Activated naive CD4-positive, alpha-beta T cell treated with anti-CD3 and anti-CD28 coated beads for 36 hours (primary cell): ENCODE measurements around the gene SNRPD1. TPM values are rescaled to one million over a fixed set of nuclear protein-coding genes. Genes with fewer than 3 reads are reported as not detected.
"Not testable (repeated sequence)": the region's sequence is repeated elsewhere in the genome, so short reads cannot be mapped to it uniquely, and the experiment has no call there.

Experiments used
- CTCF ChIA-PET: fragments of 350-600 bp; sonication (Branson Sonifier 250); formaldehyde crosslinking; loops from one replicate; lab custom pipeline; 2021; ENCODE audit warnings: antibody characterized with exemption; lab: Charles Lee
- DNase-seq: peaks from one replicate; pipeline ENCODE4 v3.0.0-alpha.2; 2020
- H3K27ac Mint-ChIP-seq: one replicate; pipeline ENCODE4 v1.8.0; 2021; ENCODE audit warnings: mild to moderate bottlenecking, mixed read lengths
- H3K27me3 Mint-ChIP-seq: one replicate; pipeline ENCODE4 v1.8.0; 2021; ENCODE audit warnings: low read depth, mixed read lengths
- H3K36me3 Mint-ChIP-seq: one replicate; pipeline ENCODE4 v1.8.0; 2021; ENCODE audit warnings: low read depth, mixed read lengths
- H3K4me1 Mint-ChIP-seq: one replicate; pipeline ENCODE4 v1.8.0; 2021; ENCODE audit warnings: low read depth, mixed read lengths
- H3K4me3 Mint-ChIP-seq: one replicate; pipeline ENCODE4 v1.8.0; 2021; ENCODE audit warnings: mild to moderate bottlenecking, moderate library complexity, mixed read lengths
- H3K9me3 Mint-ChIP-seq: one replicate; pipeline ENCODE4 v1.8.0; 2021; ENCODE audit warnings: mixed read lengths
- intact Hi-C: fragments of 100-400 bp; cut with micrococcal nuclease; formaldehyde crosslinking; loops from one replicate; pipeline ENCODE4 v1.15.1; 2023
- total RNA-seq, 2 experiments: library from RNA; stranded (reverse); gene quantifications; one replicate each; pipeline ENCODE4 v1.2.3, GENCODE V29; 2021

Gene SNRPD1
- total RNA-seq, 2 experiments from 2014 or later = 133 to 144 TPM

GRCh38 chr18:21600526-21601410, 11.3 kb upstream of the SNRPD1 start, which contains the start of gene ESCO1:
Gene ESCO1, minus strand, starts transcription at chr18:21600704. Its CDS starts 25,861 bp downstream, at chr18:21574843.
- H3K4me1 Mint-ChIP-seq = peaks cover 26% of the 10 kb centered on the region
- H3K9me3 Mint-ChIP-seq = no peaks in the 10 kb centered on the region
- peak within 1 kb of the TSS; percentile 96 for H3K27ac Mint-ChIP-seq
- no peaks in the 10 kb centered on the region for H3K27me3 Mint-ChIP-seq
- DNase-seq = peak; percentile 95
- CTCF ChIA-PET = interaction anchor here (0.5 to 4.5 kb wide), 20 partner anchors 11 to 406 kb away, joined by 3 to 116 read pairs (median 3); partner anchors contain the start of genes ABHD3, MIB1 and SNRPD1
- peaks cover 3% of the 10 kb centered on the region for H3K36me3 Mint-ChIP-seq
- H3K4me3 Mint-ChIP-seq = peak within 1 kb of the TSS; percentile 92
- intact Hi-C loops = loop anchor here (1.0 to 2.0 kb wide), 4 partner anchors 12 to 490 kb away; partner anchors contain the start of genes MIB1, ROCK1 and SNRPD1

GRCh38 chr18:21602299-21602587, 9.9 kb upstream of the SNRPD1 start:
- CTCF ChIA-PET = interaction anchor here (0.6 to 4.5 kb wide), 2 partner anchors 10 to 20 kb away, joined by 3 to 116 read pairs; partner anchors contain the start of gene SNRPD1
- Mint-ChIP-seq H3K9me3 (no peaks in the 10 kb centered on the region), H3K4me3 (no peak overlapping the region), H3K36me3 (peaks cover 3% of the 10 kb centered on the region), H3K27ac (no peak overlapping the region), H3K27me3 (no peaks in the 10 kb centered on the region), H3K4me1 (peaks cover 21% of the 10 kb centered on the region)
- intact Hi-C loops = no loop called here
- DNase-seq = no peak

- H3K27me3 Mint-ChIP-seq = no peaks in the 10 kb centered on the region
- intact Hi-C loops = no loop called here
- no peak for DNase-seq
- peaks cover 3% of the 10 kb centered on the region for H3K36me3 Mint-ChIP-seq
- H3K4me3 Mint-ChIP-seq = no peak overlapping the region
- no peaks in the 10 kb centered on the region for H3K9me3 Mint-ChIP-seq
- no peak overlapping the region for H3K27ac Mint-ChIP-seq
- peaks cover 6% of the 10 kb centered on the region for H3K4me1 Mint-ChIP-seq
- CTCF ChIA-PET = interaction anchor here (0.6 kb wide), 1 partner anchor 8 kb away, joined by 3 read pairs; no protein-coding TSS in a partner anchor
Measured at GRCh38 chr18:21604671-21605070, 7.4 kb upstream of the SNRPD1 start.

GRCh38 chr18:21605213-21605612, 6.9 kb upstream of the SNRPD1 start:
- no peaks in the 10 kb centered on the region for H3K27me3 Mint-ChIP-seq

GRCh38 chr18:21611401-21612124, 551 bp upstream of the SNRPD1 start:
- peaks cover 27% of the 10 kb centered on the region for H3K4me1 Mint-ChIP-seq
- intact Hi-C loops = loop anchor here (1.0 to 10.0 kb wide), 7 partner anchors 11 to 1841 kb away; partner anchors contain the start of genes ESCO1, MIB1, RIOK3 and ROCK1
- not testable (repeated sequence) for H3K9me3 Mint-ChIP-seq

More at GRCh38 chr18:21605213-21605612, 6.9 kb upstream of the SNRPD1 start:
- H3K27ac Mint-ChIP-seq = no peak overlapping the region
- no peak overlapping the region for H3K4me3 Mint-ChIP-seq
- CTCF ChIA-PET = interaction anchor here (0.6 kb wide), 1 partner anchor 8 kb away, joined by 3 read pairs; no protein-coding TSS in a partner anchor
- H3K36me3 Mint-ChIP-seq = peaks cover 3% of the 10 kb centered on the region
- intact Hi-C loops = no loop called here
- peaks cover 6% of the 10 kb centered on the region for H3K4me1 Mint-ChIP-seq
- no peak for DNase-seq
- no peaks in the 10 kb centered on the region for H3K9me3 Mint-ChIP-seq

GRCh38 chr18:21621640-21622039, 9.5 kb downstream of the SNRPD1 start:
- H3K4me3 Mint-ChIP-seq = not testable (repeated sequence)
- peaks cover 41% of the 10 kb centered on the region for H3K36me3 Mint-ChIP-seq

More at GRCh38 chr18:21611401-21612124, 551 bp upstream of the SNRPD1 start:
- peaks cover 26% of the 10 kb centered on the region for H3K36me3 Mint-ChIP-seq
- DNase-seq, H3K27me3 Mint-ChIP-seq: not testable (repeated sequence)
- peak overlapping the region; percentile 97 for H3K27ac Mint-ChIP-seq
- CTCF ChIA-PET = interaction anchor here (0.6 to 8.1 kb wide), 6 partner anchors 10 to 220 kb away, joined by 3 to 116 read pairs (median 4); partner anchors contain the start of gene ESCO1
- peak overlapping the region; percentile 96 for H3K4me3 Mint-ChIP-seq

GRCh38 chr18:21629089-21629832, 17.1 kb downstream of the SNRPD1 start:
- peaks cover 11% of the 10 kb centered on the region for H3K4me1 Mint-ChIP-seq
- no peaks in the 10 kb centered on the region for H3K9me3 Mint-ChIP-seq
- CTCF ChIA-PET = interaction anchor here (0.6 to 1.5 kb wide), 2 partner anchors 14 to 17 kb away, joined by 3 read pairs; no protein-coding TSS in a partner anchor
- peaks cover 40% of the 10 kb centered on the region for H3K36me3 Mint-ChIP-seq
- H3K27ac Mint-ChIP-seq = peak overlapping the region; percentile 83
- no peak overlapping the region for H3K4me3 Mint-ChIP-seq
- intact Hi-C loops = no loop called here
- no peak for DNase-seq
- no peaks in the 10 kb centered on the region for H3K27me3 Mint-ChIP-seq

More at GRCh38 chr18:21621640-21622039, 9.5 kb downstream of the SNRPD1 start:
- H3K27me3 Mint-ChIP-seq, DNase-seq, CTCF ChIA-PET, intact Hi-C loops, H3K27ac Mint-ChIP-seq, H3K9me3 Mint-ChIP-seq: not testable (repeated sequence)
- peaks cover 19% of the 10 kb centered on the region for H3K4me1 Mint-ChIP-seq

- Mint-ChIP-seq H3K9me3 (no peaks in the 10 kb centered on the region), H3K36me3 (peaks cover 30% of the 10 kb centered on the region)
- intact Hi-C loops = no loop called here
Measured at GRCh38 chr18:21632393-21632792, 20.3 kb downstream of the SNRPD1 start.

GRCh38 chr18:21634588-21635199, 22.6 kb downstream of the SNRPD1 start:
- Mint-ChIP-seq H3K4me1 (peaks cover 12% of the 10 kb centered on the region), H3K9me3 (no peaks in the 10 kb centered on the region), H3K27me3 (no peaks in the 10 kb centered on the region), H3K4me3 (no peak overlapping the region), H3K27ac (no peak overlapping the region), H3K36me3 (peaks cover 17% of the 10 kb centered on the region)
- intact Hi-C loops = loop anchor here (5.0 kb wide), 1 partner anchor 323 kb away; no protein-coding TSS in a partner anchor
- DNase-seq = no peak
- CTCF ChIA-PET = interaction anchor here (0.6 kb wide), 1 partner anchor 994 kb away, joined by 5 read pairs; no protein-coding TSS in a partner anchor

More at GRCh38 chr18:21632393-21632792, 20.3 kb downstream of the SNRPD1 start:
- Mint-ChIP-seq H3K27ac (no peak overlapping the region), H3K27me3 (no peaks in the 10 kb centered on the region), H3K4me3 (no peak overlapping the region), H3K4me1 (peaks cover 11% of the 10 kb centered on the region)
- CTCF ChIA-PET = interaction anchor here (0.5 to 0.8 kb wide), 4 partner anchors 20 to 327 kb away, joined by 3 to 6 read pairs (median 3); no protein-coding TSS in a partner anchor
- no peak for DNase-seq

GRCh38 chr18:21636769-21637168, 24.7 kb downstream of the SNRPD1 start:
- CTCF ChIA-PET = no interaction called here
- Mint-ChIP-seq H3K36me3 (peaks cover 8% of the 10 kb centered on the region), H3K4me3 (no peak overlapping the region), H3K9me3 (no peaks in the 10 kb centered on the region), H3K4me1 (peaks cover 12% of the 10 kb centered on the region), H3K27ac (no peak overlapping the region), H3K27me3 (no peaks in the 10 kb centered on the region)
- no peak for DNase-seq
- intact Hi-C loops = loop anchor here (1.0 to 5.0 kb wide), 2 partner anchors 67 to 321 kb away; no protein-coding TSS in a partner anchor

- DNase-seq = no peak
- Mint-ChIP-seq H3K27ac (no peak overlapping the region), H3K27me3 (no peaks in the 10 kb centered on the region), H3K9me3 (no peaks in the 10 kb centered on the region), H3K4me1 (peaks cover 12% of the 10 kb centered on the region), H3K4me3 (no peak overlapping the region), H3K36me3 (peaks cover 5% of the 10 kb centered on the region)
- CTCF ChIA-PET = no interaction called here
- intact Hi-C loops = loop anchor here (5.0 kb wide), 1 partner anchor 318 kb away; no protein-coding TSS in a partner anchor
Measured at GRCh38 chr18:21638822-21639221, 26.7 kb downstream of the SNRPD1 start.
